GM21717 (cell line): ENCODE measurements around the gene RIPK3.
A peak's percentile ranks its signal among the peaks of the same experiment; 100 is the strongest.
"Not testable (repeated sequence)": the region's sequence is repeated elsewhere in the genome, so short reads cannot be mapped to it uniquely, and the experiment has no call there.

Source experiments
- ATAC-seq: cut with Tn5 transposase; IDR thresholded peaks from one replicate; pipeline ENCODE4 v1.9.1; 2021; ENCODE audit warnings: mild to moderate bottlenecking, moderate library complexity; ENCODE audit not compliant: unreplicated experiment

RIPK3 gene

GRCh38 chr14:24339284-24340151, at the start of gene RIPK3:
Gene RIPK3, minus strand, starts transcription at chr14:24339991. Its CDS starts 165 bp downstream, at chr14:24339826.
- peak; percentile 86 for ATAC-seq

GRCh38 chr14:24389226-24389848, 49.5 kb upstream of the RIPK3 start:
- ATAC-seq: no peak

DNA sequence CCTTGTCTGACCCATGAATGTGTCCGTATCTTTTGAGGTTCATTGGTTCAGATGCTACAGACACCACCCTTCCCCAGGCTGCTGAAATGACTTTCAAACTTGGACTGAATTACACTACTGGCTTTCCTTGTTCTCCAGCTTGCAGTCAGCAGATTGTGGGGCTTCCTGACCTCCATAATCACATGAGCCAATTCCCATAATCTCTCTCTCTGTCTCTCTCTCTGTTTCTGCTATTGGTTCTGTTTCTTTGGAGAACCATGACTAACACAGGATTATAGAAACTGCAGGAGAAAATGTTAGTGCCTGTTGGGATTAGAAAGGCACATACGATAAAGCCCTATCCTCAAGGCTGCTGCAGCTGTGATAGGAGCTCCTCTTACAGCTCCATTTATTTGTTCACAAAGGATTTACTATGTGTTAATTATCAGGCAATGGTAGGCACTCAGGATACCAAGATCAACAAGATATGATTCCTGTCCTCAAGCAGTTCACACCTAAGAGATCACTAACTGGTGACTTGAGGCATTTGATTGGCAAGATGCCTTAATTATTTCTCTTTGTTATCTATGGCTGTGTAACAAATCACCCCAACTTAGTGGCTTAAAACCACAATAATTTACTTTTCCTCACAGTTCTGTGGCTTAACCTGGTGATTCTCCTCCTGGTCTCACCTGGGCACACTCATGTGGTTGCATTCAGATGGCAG, 48.8 kb upstream of the RIPK3 start:
- no peak for ATAC-seq

DNA sequence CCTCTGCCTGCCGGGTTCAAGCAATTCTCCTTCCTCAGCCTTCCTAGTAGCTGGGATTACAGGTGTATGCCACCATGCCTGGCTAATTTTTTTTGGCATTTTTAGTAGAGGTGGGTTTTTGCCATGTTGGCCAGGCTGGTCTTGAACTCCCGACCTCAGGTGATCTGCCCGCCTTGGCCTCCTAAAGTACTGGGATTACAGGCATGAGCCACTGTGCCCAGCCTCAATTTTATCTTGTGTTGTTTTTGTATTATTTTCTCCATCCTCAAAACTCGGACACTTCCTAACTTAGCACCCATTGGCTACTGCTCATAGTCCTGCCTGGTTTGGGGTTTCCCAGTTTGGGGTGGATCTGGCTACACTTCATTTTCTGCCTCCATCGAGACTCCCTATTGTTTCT, 47.8 kb upstream of the RIPK3 start:
- not testable (repeated sequence) for ATAC-seq

- no peak for ATAC-seq
These were observed 47.2 kb upstream of the RIPK3 start for GRCh38 chr14:24387009-24387345.

DNA sequence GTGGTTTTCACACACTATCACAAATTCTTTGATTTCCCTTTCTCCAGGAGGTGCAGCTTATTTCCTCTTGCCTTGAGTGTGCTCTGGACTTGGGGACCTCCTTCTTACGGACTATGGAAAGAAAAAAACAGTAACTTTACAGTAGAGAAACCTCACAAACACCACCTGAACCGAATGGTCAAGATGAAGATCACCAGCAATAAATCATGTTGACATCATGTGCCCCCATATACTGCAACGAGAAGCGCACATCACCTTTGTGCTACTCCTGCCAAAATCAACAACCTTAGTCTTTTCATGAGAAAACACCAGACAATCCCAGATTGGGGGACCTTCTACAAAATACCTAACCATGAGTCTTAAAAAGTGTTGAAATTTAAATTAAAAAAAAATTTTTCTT, 45.7 kb upstream of the RIPK3 start:
- ATAC-seq: no peak

DNA sequence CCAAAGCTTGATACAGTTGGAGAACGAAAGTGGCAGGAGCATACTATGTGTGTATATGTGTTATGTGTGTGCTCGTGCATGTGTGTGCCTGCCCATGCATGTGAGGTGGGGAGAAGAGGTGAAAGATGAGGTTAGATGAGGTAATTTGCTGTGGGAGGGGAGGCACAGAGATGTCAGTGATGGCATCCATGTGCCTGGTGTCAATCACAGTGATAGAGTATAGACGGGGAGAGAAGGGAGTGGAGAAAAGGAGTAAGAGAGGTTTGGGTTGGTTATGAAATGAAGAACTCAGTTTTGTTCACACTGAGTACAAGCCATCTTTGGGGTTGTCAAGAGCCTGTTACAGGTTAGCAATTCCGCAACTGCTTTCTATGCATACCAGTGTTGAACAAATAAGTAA, 44.4 kb upstream of the RIPK3 start:
- no peak for ATAC-seq

DNA sequence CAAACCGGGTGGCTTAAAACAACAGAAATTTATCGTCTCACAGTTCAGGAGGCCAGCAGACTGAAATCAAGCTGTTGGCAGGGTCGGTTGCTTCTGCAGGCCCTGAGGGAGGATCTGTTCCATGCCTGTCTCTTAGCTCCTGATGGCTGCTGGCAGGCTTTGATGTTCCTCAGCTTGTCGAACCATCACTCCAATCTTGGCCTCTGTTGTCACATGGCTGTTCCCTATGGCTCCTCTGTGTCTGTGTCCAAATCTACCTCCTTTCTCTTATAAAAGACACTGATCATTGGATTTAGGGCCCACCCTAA, 42.2 kb upstream of the RIPK3 start:
- ATAC-seq: no peak

GRCh38 chr14:24381363-24382063, 41.7 kb upstream of the RIPK3 start:
- ATAC-seq: no peak

- ATAC-seq: no peak
These were observed 40.3 kb upstream of the RIPK3 start for GRCh38 chr14:24379907-24380730.

- no peak for ATAC-seq
These were observed 39.5 kb upstream of the RIPK3 start for GRCh38 chr14:24378981-24379906.

DNA sequence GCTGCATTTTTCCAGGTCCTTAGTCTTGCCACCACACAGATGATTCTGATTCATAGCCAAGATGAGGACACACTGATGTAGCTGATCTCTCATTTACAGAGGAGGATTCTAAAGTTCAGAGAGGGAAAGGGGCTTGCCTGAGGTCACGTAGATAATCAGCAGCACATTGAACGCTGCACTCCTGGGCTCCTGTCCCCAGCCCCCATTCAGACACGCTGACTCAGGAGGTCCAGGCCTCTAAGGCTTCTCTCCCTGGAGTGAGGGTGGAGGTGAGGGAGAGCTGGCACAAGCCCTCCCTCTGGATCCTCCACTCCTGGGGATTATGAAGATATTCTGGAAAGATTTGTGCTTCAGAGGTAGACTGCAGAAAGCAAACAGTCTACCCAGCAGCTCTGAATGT, 38.5 kb upstream of the RIPK3 start:
- no peak for ATAC-seq

DNA sequence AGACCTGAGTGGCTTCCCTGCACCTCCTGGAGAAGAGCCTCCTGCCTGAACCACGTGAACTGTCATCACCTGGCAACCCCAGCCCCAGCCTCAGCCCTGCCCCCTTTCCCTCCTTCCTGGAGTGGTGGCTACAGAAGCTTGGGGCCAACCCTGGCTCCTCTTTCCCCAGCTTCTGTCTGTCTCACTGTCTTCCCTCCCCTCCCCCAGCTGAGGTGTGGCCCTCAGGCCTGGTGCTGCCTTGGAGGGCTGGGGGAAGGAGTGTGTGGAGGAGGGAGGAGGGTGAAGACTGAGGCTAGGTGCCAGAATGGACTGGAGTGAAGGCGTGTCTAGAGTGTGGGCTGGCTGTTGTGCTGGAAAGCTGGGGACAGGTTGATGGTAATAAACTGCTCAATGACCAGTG, 37.9 kb upstream of the RIPK3 start:
- ATAC-seq: no peak

DNA sequence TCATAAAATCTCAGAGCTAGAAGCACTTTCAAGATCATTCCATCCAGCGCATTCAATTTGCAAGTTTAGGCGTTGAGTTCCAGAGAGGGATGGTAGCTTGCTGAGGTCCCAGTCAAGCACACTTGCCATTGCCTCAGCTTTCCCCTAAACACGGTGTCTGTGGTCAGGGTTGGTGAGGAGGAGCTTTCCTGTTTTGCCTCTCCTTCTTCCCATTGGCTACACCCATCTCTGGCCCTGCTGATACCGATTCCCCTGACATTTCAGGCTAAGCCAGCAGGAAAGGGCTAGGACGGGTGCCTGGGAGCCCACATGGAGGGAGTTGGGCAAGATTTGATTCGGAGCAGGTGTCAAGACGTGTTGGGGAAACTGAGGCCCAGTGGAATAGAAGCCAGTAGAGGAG, 37.3 kb upstream of the RIPK3 start:
- ATAC-seq: no peak

DNA sequence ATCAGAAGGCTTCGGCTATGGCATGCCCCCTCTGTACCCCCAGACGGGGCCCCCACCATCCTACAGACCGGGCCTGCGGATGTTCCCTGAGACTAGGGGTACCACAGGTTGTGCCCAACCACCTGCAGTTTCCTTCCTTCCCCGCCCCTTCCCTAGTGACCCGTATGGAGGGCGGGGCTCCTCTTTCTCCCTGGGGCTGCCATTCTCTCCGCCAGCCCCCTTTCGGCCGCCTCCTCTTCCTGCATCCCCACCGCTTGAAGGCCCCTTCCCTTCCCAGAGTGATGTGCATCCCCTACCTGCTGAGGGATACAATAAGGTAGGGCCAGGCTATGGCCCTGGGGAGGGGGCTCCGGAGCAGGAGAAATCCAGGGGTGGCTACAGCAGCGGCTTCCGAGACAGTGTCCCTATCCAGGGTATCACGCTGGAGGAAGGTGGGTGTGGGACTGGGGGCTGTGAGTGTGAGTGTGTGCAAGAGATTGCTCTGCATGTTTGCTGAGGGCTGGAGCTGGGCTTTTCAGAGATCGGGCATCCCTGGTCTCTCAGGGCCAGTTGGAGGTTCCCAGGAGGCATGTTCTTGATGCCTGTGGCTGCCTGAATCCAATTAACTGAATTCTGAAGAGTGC, 36.8 kb upstream of the RIPK3 start:
- ATAC-seq: no peak

DNA sequence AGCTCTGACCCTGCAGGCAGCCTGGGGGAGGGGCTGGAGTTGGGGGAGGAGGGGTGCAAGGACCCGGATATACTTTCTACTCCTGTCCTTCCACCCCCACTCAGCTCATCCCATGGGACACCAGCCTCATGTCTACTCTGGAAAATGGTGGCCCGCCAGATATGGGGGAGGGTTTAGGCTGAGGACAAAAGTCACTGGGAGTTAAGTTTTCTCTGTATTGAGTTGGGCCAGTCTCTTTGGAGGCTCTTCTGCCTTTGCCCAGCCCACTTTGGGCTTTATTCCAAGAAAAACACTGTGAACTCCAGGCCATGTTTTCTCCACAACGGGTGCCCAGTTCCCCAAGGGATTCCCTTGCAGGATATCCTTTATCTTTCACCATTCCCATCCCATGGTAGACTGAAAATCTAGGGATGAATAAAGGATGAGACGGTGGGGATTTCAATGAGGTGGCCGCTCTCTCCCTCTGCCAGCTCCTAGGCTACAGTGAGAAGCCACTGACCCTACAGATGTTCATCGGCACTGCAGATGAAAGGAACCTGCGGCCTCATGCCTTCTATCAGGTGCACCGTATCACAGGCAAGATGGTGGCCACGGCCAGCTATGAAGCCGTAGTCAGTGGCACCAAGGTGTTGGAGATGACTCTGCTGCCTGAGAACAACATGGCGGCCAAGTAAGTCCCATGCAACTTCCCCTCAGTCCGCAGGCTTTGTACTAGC, 33.1 kb upstream of the RIPK3 start:
- ATAC-seq: no peak

GRCh38 chr14:24371605-24372004, 31.8 kb upstream of the RIPK3 start:
- ATAC-seq: not testable (repeated sequence)

DNA sequence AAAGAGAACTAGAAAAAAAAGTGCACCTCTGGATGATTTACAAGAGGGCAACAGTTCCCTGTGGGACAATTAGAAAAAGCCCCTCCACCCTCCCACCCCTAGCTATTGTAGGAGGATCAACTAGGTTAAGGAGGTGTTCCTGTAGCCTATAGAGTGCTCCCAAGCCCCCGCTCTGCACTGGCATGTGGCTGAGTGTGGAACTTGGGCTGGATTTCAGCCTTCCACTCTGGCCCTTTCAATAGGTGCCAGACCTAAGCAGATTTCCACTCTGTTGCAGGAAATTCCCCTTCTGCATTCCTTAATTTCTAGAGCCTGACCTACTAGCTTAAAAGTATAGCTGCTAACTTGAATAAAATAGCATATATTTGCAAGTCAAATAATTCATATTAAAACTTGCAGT, 31.0 kb upstream of the RIPK3 start:
- ATAC-seq: no peak
